DMS53 treated with DMSO at 0.1 percent for 48 hours (cell line): ENCODE measurements around the gene ARHGEF3.

Experiments used
- DNase-seq: peaks from one replicate; lab custom pipeline; 2025; ENCODE audit not compliant: unreplicated experiment; lab: John Stamatoyannopoulos, UW

The ARHGEF3 gene

DNA sequence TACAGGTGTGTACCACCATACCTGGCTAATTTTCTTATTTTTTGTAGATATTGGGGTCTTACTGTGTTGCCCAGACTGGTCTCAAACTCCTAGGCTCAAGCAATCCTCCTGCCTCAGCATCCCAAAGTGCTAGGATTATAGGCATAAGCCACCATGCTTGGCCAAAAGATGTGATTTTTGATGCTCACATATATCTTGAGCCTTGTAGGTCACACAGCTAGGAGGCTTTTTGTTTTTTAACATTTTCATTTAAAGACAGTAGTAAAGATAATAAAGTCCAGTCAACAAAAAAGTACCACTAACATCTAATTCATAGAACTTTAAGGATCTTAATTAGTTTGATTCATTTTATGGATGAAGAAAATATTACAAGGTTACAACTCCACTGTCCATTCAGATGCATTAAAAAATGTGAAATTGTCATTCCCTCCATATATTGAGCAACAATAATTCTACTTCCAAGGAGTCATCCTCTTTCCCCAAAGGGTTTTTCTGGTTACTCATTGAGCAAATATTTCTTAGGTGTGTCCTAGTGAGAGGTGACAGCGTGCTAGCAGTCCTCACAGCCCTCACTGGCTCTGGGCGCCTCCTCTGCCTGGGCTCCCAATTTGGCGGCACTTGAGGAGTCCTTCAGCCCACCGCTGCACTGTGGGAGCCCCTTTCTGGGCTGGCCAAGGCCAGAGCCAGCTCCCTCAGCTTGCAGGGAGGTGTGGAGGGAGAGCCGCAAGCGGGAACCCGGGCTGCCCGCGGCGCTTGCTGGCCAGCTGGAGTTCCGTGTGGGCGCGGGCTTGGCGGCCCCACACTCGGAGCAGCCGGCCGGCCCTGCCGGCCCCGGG is 110.4 kb downstream of the ARHGEF3 start:
- no peak for DNase-seq

DNA sequence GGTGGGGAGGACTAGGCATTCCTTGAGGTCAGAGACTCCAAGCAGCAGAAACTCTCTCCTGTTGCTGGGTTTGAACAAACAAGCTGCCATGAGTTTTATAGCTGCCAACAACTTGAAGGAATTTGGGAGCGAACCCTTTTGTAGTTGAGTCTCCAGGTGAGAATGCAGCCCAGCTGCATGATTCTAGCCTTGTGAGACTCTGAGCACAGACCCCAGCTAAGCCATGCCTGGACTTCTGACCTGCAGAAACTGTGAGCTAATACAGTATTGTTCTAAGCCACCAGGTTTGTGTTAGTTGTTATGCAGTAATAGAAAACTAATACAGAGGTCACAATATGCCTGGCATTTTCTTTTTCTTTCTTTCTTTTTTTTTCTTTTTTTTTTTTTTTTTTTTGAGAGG is 112.4 kb downstream of the ARHGEF3 start:
- DNase-seq: no peak

DNA sequence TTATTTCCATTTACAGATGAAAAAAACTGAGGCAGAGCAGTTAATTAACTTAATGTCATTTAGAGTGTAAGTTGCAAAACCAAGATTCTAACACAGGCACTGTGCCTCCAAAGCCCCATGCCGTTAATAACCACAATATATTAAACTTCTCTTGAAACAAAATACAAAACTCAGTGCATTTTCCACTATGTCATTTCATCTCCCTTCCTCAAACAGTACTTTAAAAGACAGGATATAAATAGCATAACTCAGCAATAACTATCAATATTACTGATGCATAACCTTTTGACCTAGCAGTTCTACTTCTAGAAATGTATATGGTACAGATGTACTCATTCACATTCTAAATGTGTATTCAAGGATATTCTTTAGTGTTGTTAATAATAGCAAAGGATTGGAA is 113.6 kb downstream of the ARHGEF3 start:
- DNase-seq: no peak

DNA sequence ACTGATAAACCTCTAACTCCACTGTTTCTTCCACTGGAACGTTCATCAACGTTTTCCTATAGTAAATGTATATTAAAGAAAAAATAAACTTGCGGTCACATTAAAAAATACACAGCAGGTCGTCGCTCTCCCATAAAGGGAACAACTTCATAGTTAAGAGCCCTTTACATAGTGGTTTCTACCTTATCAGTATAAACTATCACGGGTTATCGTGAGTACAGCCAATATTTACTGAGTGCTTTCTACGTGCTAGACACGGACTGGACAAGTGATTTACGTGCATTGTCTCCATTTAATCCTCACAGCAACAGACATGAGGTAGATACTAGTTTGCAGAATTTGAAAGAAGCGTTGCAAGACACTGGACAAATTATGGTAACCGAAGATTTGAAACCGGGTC is 117.7 kb downstream of the ARHGEF3 start:
- no peak for DNase-seq

DNA sequence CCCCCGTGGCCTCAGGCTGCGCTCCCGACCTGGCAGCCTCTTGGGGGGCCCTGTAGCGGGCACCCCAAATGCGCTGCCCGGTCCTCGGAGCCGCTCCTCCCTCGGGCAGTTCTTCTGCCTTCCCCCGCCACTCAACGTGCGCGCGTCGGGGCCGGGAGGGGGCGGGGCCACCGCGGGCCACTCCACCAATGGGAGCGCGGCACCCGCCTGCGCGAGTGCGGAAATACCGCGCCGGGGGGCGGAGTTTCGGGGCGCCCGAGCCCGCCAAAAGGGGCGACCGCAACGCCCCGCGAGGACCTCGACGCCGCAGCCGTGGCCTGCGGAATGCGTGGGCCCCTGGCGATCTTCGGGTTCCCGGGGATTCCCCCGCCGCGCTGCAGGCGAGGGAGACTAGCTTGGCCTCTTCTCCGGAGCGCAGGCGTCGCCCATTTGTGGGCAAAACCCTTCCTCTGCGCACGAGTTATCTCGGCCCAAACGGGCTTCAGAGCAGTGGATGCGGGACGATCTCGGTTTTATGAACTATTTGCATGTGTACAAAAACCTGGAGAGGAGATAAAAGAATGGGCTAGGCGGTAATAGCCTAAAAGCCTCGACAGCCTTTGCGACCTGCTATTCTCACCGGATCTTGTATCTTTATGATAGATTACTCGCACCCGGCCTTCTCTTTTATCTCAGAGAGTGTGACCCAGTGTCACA is 118.5 kb downstream of the ARHGEF3 start, which contains the start of gene TASOR:
TSS of gene TASOR (minus strand) at position 144 of the 696 bp plus-strand sequence. CDS start 259 bp downstream, outside the sequence.
- peak; percentile 41 for DNase-seq

DNA sequence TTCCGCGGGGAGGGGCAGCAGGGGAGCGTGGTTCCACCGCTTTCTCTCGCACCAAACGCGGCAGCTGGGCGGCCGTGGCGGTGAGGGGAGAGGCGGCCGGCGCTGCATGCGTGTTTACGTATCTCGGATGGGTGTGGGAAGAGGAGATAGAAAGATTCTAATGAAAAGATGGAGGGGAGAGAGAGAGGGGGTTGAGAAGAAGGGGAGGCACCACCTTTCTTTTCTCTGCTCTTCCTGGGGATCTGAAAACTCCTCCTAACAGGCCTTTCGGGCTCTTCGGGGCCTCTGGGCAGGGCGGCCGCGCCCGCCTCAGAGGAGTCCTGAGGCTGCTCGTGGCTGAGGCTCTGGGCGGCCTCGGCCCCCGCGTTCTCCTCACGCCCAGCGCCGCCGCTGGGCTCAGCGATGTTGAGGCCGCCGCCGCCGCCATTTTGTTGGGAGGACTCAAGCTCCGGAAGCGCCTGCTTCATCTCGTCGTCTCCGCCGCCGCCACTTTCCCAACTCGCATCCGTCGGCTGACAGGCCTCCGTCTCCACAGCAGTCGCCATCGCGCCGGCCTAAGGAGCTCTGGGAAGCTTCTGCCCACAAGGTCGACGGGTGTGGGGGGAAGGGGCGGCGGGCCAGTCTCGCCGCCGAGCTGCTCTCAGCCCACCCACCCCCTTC is 119.2 kb downstream of the ARHGEF3 start:
- peak; percentile 5 for DNase-seq

DNA sequence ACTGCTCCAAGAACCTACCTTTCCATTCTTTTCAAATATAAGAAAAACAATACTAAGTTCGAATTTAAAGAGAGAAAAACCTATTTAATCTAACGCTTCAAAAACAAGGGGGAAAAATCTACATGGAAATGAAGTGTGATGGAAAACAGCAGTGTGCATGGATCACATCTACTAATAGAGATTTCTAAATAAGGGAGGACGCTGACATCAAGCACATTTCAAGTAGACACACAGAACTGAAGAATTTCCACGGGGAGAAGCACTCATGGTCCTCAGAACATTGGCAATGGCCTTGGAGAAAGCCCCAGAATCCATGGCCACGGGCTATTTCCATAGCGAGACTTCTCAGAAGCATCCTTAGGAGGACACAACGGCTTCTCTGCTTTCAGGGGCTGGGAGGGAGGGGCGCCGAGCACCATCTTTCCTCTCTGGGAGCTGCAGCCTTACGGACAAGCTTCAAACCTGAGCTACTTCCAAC is 119.7 kb downstream of the ARHGEF3 start:
- DNase-seq: no peak

DNA sequence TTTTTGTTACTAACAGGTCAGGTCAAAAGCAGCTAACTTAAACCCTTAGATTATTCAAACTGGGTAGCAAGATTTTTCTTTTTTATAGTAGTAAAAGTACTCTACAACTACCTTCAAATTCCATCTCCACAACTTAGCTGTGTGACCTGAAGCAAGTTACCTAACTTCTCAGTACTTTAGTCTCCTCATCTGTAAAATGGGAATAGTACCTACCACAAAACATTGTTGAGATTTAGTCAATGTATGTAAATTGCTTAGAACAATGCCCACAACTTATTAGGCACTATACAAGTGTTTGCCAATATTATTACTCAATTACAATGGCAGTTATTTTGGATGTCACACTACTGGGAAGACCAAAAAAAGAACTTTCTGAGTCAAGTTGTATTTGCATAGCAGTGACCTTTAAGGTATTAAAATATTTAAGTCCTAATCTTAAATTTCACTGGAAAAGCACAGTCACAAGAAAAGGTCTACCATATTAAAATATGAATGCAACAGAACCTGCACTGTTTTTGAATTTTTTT is 121.6 kb downstream of the ARHGEF3 start:
- DNase-seq: no peak
